DND-41 (cell line): ENCODE measurements around the gene GPC6.

Source experiments
- ATAC-seq: fragments of 200-7000 bp; cut with Tn5 transposase; 3 replicates; pipeline ENCODE4 v1.9.1; 2021; ENCODE audit warnings: low read depth; ENCODE audit not compliant: insufficient read depth
- DNase-seq: peaks from one replicate; pipeline ENCODE4 v3.0.0-alpha.2; 2020
- H2AFZ ChIP-seq: 2 replicates; pipeline ENCODE4 v1.6.0; 2012; ENCODE audit warnings: low read depth, low read length
- H3K27ac ChIP-seq: 2 replicates; pipeline ENCODE4 v1.5.1; 2012; ENCODE audit warnings: low read length, inconsistent platforms
- H3K27me3 ChIP-seq: fragments of 200-600 bp; sonication (generic); 2 replicates; pipeline ENCODE4 v1.6.0; 2012; ENCODE audit warnings: low read length, mild to moderate bottlenecking, inconsistent platforms; ENCODE audit not compliant: insufficient read depth, poor library complexity
- H3K36me3 ChIP-seq: 2 replicates; pipeline ENCODE4 v1.5.1; 2012; ENCODE audit warnings: low read length, inconsistent platforms; ENCODE audit not compliant: insufficient read depth
- H3K4me1 ChIP-seq: 2 replicates; pipeline ENCODE4 v1.5.1; 2012; ENCODE audit warnings: mild to moderate bottlenecking, low read length; ENCODE audit not compliant: insufficient read depth
- H3K4me2 ChIP-seq: 2 replicates; pipeline ENCODE4 v1.6.0; 2012; ENCODE audit warnings: mild to moderate bottlenecking, moderate library complexity, low read length, inconsistent platforms; ENCODE audit not compliant: insufficient read depth
- H3K4me3 ChIP-seq, 2 experiments: fragments of 200-600 bp in 1 of 2; shearing (Covaris generic) in 1 of 2; 2 replicates each; pipeline ENCODE4 v1.5.1; 2012 to 2016; ENCODE audit warnings: inconsistent platforms in 2 of 2, low read length in 2 of 2, mild to moderate bottlenecking in 2 of 2, low read depth in 1 of 2, moderate library complexity in 1 of 2
- H3K79me2 ChIP-seq: 2 replicates; pipeline ENCODE4 v1.6.0; 2012; ENCODE audit warnings: low read length, inconsistent platforms; ENCODE audit not compliant: insufficient read depth
- H3K9ac ChIP-seq: 2 replicates; pipeline ENCODE4 v1.6.0; 2012; ENCODE audit warnings: low read depth, mild to moderate bottlenecking, inconsistent platforms, low read length, moderate library complexity
- H3K9me3 ChIP-seq: 2 replicates; pipeline ENCODE4 v1.5.1; 2012; ENCODE audit warnings: low read length, moderate library complexity, mild to moderate bottlenecking, inconsistent platforms; ENCODE audit not compliant: insufficient read depth, severe bottlenecking
- H4K20me1 ChIP-seq: 2 replicates; pipeline ENCODE4 v1.6.0; 2012; ENCODE audit warnings: low read length; ENCODE audit not compliant: insufficient read depth
- CTCF ChIP-seq: IDR thresholded peaks from 2 replicates; pipeline ENCODE4 v1.5.1; 2012; ENCODE audit warnings: borderline replicate concordance, low read length, moderate library complexity, mild to moderate bottlenecking; ENCODE audit not compliant: poor library complexity, severe bottlenecking; ENCODE audit errors: extremely low read depth
- EZH2 ChIP-seq: IDR thresholded peaks from 3 replicates; pipeline ENCODE4 v1.6.1; 2012; ENCODE audit warnings: borderline replicate concordance, low read depth, mild to moderate bottlenecking, moderate library complexity, low read length, inconsistent platforms; ENCODE audit not compliant: severe bottlenecking

The GPC6 gene

GRCh38 chr13:93259527-93260080 is 33.0 kb downstream of the GPC6 start:
- no peaks in the 10 kb centered on the region for H3K9me3 ChIP-seq
- no peak overlapping the region for H3K27ac ChIP-seq
- H3K36me3 ChIP-seq: no peaks in the 10 kb centered on the region
- H3K9ac ChIP-seq: no peak overlapping the region
- no peaks in the 10 kb centered on the region for H3K4me1 ChIP-seq
- no peak overlapping the region for H3K4me3 ChIP-seq
- no peaks in the 10 kb centered on the region for H4K20me1 ChIP-seq
- no peak for TF ChIP-seq CTCF
- no peak for TF ChIP-seq EZH2
- DNase-seq: no peak
- no peaks in the 10 kb centered on the region for H3K27me3 ChIP-seq
- no peak overlapping the region for H2AFZ ChIP-seq
- ATAC-seq: no peak
- no peak overlapping the region for H3K4me2 ChIP-seq
- no peaks in the 10 kb centered on the region for H3K79me2 ChIP-seq

- Histone ChIP-seq H2AFZ (no peak overlapping the region), H4K20me1 (no peaks in the 10 kb centered on the region), H3K79me2 (no peaks in the 10 kb centered on the region), H3K4me2 (no peak overlapping the region), H3K27ac (no peak overlapping the region), H3K9ac (no peak overlapping the region), H3K4me1 (no peaks in the 10 kb centered on the region), H3K36me3 (no peaks in the 10 kb centered on the region), H3K27me3 (no peaks in the 10 kb centered on the region), H3K9me3 (no peaks in the 10 kb centered on the region), H3K4me3 (no peak overlapping the region)
- no peak for ATAC-seq
- TF ChIP-seq EZH2: no peak
- TF ChIP-seq CTCF: no peak
- DNase-seq: no peak
These were observed 34.0 kb downstream of the GPC6 start for GRCh38 chr13:93260591-93260990.

GRCh38 chr13:93262729-93263345 is 36.2 kb downstream of the GPC6 start:
- no peaks in the 10 kb centered on the region for H4K20me1 ChIP-seq
- H3K9me3 ChIP-seq: no peaks in the 10 kb centered on the region
- no peak overlapping the region for H3K9ac ChIP-seq
- ATAC-seq (no peak), DNase-seq (no peak)
- no peak overlapping the region for H3K4me3 ChIP-seq
- no peaks in the 10 kb centered on the region for H3K4me1 ChIP-seq
- no peak overlapping the region for H3K4me2 ChIP-seq
- no peak overlapping the region for H2AFZ ChIP-seq
- no peaks in the 10 kb centered on the region for H3K27me3 ChIP-seq
- H3K27ac ChIP-seq: no peak overlapping the region
- TF ChIP-seq EZH2 (no peak), CTCF (no peak)
- no peaks in the 10 kb centered on the region for H3K36me3 ChIP-seq
- no peaks in the 10 kb centered on the region for H3K79me2 ChIP-seq

- no peak overlapping the region for H3K27ac ChIP-seq
- no peak for DNase-seq
- ATAC-seq: no peak
- no peaks in the 10 kb centered on the region for H4K20me1 ChIP-seq
- no peak overlapping the region for H3K9ac ChIP-seq
- TF ChIP-seq EZH2: no peak
- TF ChIP-seq CTCF: no peak
- H3K4me3 ChIP-seq: no peak overlapping the region
- no peak overlapping the region for H3K4me2 ChIP-seq
- H3K9me3 ChIP-seq: no peaks in the 10 kb centered on the region
- H3K27me3 ChIP-seq: no peaks in the 10 kb centered on the region
- H3K79me2 ChIP-seq: no peaks in the 10 kb centered on the region
- no peak overlapping the region for H2AFZ ChIP-seq
- H3K36me3 ChIP-seq: no peaks in the 10 kb centered on the region
- H3K4me1 ChIP-seq: no peaks in the 10 kb centered on the region
These were observed 38.3 kb downstream of the GPC6 start for GRCh38 chr13:93264876-93265275.
